Astrocyte (in vitro differentiated cells and primary cell): ENCODE results near the gene LYSET.

Experiments used
- EZH2 ChIP-seq: IDR thresholded peaks from 2 replicates; pipeline ENCODE4 v1.6.1; 2012; ENCODE audit warnings: mild to moderate bottlenecking, low read length, inconsistent platforms; ENCODE audit not compliant: insufficient read depth
- TF ChIP-seq, protein P1 (sequence below): IDR thresholded peaks from 2 replicates; pipeline ENCODE4 v1.5.1; 2011; ENCODE audit warnings: low read depth, mild to moderate bottlenecking, inconsistent platforms, low read length, moderate library complexity; ENCODE audit not compliant: insufficient read depth

GRCh38 chr14:93223565-93223964 is 38.4 kb downstream of the LYSET start:
- TF ChIP-seq, protein P1, sequence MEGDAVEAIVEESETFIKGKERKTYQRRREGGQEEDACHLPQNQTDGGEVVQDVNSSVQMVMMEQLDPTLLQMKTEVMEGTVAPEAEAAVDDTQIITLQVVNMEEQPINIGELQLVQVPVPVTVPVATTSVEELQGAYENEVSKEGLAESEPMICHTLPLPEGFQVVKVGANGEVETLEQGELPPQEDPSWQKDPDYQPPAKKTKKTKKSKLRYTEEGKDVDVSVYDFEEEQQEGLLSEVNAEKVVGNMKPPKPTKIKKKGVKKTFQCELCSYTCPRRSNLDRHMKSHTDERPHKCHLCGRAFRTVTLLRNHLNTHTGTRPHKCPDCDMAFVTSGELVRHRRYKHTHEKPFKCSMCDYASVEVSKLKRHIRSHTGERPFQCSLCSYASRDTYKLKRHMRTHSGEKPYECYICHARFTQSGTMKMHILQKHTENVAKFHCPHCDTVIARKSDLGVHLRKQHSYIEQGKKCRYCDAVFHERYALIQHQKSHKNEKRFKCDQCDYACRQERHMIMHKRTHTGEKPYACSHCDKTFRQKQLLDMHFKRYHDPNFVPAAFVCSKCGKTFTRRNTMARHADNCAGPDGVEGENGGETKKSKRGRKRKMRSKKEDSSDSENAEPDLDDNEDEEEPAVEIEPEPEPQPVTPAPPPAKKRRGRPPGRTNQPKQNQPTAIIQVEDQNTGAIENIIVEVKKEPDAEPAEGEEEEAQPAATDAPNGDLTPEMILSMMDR = no peak
- no peak for TF ChIP-seq EZH2
